Stimulated activated CD8-positive, alpha-beta memory T cell treated with anti-CD3 and anti-CD28 coated beads, Interleukin-4, amount 100 ng/mL, for 24 hours (primary cell): ENCODE measurements around the gene FAM20C.

Experiments
- DNase-seq: peaks from one replicate; pipeline ENCODE4 v3.0.0-alpha.2; 2020; ENCODE audit warnings: low read depth

The FAM20C gene

GRCh38 chr7:191981-192649, at the start of gene FAM20C:
Gene FAM20C, plus strand, starts transcription at chr7:192571. Its CDS starts 629 bp downstream, at chr7:193200.
- peak; percentile 25 for DNase-seq

DNA sequence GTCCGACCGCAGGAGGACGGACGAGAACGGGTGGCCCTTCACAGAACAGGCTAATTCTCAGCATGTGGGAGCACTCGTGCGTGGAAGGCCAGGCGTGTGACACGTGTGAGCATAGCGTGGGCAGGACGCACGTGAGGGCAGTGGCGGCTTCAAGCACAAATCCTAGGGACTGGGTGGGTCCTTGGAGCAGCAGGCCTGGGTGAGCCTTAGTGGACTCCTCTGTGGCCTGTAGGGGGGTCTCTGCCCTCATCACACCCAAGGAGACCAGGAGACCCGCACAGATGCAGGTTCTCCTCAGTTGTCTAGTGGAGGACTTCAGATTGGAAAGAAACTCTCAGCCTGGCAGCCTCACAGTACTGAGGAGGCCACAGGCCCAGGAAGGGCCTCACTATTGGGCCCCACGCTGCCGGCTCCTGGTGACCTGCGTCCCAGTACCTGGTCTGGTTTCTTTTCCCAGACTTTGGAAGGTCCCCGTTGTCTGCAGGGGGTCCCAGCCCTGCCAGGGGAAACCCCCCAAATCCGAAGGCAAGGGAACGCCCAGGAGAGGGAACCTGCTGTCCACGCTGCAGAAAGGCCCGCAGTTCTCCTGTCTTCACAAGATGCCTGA, 49.1 kb upstream of the FAM20C start:
- DNase-seq, result no peak

- no peak for DNase-seq
Observed at GRCh38 chr7:143811-144453, 48.4 kb upstream of the FAM20C start.

GRCh38 chr7:144454-144826, 47.9 kb upstream of the FAM20C start:
- no peak for DNase-seq

DNA sequence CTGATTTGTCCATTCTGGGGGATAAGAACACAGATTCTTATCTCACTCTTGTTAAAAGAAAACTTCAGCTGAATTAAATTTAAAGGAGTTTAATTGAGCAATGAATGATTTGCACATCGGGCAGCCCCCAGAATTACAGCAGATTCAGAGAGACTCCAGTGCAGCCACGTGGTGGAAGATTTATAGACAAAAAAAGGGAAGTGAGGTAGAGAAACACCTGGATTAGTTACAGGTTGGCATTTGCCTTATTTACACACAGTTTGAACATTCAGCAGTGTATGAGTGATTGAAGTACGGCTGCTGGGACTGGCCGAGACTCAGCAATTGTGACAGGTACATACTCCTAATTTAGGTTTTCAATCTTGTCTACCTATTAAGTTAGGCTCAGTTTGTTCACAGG, 46.5 kb upstream of the FAM20C start:
- DNase-seq, result no peak

DNA sequence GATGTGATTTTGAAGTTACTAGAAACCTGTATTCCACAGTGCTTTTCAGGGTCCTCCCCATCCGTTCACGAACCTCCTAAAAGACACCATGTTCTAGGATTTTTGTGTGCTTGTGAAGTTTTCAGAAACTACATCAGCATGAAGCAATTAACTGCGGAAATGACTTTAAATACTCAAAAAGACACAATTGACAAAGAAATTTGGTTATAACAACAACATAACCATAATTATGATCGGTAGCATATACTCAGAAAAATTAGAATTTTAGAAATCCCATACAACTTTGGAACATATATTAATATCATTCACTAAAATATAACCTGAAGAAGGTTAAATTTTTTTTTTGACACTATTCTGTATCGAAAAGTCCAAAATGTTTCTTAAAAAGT, 43.8 kb upstream of the FAM20C start:
- no peak for DNase-seq

DNA sequence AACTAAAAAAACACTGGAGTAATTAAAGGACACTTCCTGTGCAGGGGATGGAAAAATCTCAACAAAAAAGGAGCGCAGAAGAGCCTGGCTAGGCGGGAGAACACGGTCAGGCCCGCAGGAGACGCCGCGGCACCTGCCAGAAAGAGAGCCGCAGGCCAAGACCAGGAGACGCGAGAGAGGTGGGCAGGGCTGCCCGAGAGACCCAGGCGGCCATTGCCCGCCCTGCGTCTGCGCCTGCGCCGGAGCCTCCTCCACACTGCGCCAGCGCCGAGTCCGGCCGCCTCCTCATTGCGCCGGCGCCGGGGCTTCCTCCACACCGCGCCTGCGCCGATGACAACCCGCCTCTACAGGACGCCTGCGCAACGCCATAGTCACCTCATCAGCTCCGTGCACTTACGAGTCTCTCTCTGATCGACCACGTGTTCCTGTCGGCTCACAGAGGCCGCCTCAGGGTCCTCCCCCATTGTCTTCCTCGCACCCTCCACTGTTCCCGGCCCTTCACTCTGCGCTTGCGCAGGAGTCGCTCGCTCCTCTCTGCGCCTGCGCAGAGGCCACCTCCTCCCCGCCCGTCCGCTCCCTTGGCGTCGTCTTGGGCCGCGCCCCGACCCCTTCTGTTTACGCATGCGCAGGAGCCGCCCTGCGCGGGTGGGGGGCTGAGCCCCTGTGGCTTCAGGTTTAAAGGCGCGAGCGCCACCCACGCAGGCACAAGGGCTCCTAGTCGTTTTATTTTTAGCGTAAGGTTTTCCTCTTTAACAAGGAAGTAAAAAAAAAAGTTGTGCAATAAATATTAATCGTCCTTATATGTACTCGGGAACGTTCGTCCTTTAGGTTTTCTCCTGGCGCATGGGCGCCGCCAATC, 43.2 kb upstream of the FAM20C start:
- peak; percentile 95 for DNase-seq

- peak; percentile 11 for DNase-seq
Observed at GRCh38 chr7:149791-150636, 42.4 kb upstream of the FAM20C start.

GRCh38 chr7:150811-151221, 41.6 kb upstream of the FAM20C start:
- no peak for DNase-seq

- no peak for DNase-seq
Observed at GRCh38 chr7:151346-152050, 40.9 kb upstream of the FAM20C start.

DNA sequence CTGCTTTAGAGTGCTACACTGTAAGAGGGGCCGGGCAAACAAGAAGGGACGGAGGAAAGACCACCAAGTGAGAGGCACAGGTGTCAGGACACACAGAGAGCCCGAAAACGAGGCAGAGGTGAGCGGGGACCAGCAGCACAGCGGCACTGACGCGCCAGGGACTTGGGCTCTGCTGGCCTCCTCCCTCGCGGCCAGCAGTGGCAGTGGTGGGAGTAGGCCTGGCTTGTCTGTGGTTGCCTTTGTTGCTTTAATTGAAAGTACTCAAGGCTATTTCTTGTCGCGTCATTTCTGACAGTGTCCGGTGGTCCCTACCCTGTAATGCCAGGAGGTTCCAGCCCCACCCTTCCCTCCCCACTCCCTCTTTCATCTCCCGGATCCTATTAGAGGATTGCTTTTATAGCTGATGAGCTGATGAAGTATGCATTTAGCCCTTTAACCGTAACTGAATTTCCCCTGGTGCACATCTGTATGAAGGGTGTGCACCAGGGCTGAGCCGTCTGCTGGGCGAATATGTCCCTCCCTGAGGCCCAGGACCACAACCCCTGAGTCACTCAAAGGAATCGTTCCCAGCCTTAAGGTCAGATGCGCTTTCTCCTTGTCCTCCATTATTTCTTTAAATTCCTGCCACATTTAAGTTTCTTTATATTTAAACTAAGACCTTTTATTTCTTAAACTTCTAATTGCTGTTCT, 39.5 kb upstream of the FAM20C start:
- DNase-seq, result no peak

- no peak for DNase-seq
Observed at GRCh38 chr7:153604-154003, 38.8 kb upstream of the FAM20C start.

- DNase-seq, result no peak
Observed at GRCh38 chr7:154096-154799, 38.1 kb upstream of the FAM20C start.

GRCh38 chr7:155469-155900, 36.9 kb upstream of the FAM20C start:
- no peak for DNase-seq

DNA sequence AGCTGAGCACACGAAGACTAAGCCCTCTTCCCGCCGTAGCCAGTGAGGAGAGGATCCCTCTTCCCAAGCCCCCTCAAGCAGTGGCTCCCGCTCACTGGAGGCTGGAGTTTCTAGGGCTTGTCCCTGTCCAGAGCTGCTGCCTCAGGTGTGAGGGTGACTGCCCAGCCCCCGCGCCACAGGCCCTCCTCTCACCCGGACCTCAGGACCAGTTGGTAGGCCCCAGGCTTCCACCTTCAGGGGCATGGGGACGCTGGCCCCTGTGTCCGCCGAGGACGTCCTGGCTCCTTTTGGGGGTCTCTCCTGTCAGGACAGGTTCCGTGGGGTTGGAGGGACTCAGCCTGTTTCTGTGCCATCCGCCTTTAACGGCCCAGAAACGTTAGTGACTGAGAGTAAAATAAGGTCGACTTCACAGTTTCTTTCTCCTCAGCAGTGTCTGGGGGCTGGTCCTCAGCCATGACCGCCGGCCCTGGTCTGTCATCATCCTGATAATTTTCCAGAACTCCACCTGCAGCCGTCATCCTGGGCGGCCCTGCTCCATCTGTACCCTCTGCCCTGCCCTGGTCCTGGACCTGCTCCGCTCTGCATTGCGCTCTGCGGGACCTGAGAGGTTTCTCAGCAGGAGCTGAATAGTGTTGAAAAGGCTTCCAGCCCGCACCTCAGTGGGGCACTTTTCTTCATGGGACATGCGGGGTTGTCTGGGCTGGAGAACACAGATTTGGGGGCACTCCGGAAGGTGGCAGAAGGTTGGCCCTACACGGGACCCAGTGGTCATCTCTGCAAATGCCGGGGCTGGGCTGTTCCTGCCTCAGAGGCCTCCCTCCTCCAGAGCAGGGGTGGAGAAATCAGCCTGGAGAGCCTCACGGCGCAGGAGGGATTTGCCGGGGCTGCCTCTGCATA, 36.0 kb upstream of the FAM20C start:
- no peak for DNase-seq

GRCh38 chr7:157008-157310, 35.4 kb upstream of the FAM20C start:
- no peak for DNase-seq

- DNase-seq, result no peak
Observed at GRCh38 chr7:157771-158625, 34.4 kb upstream of the FAM20C start.

DNA sequence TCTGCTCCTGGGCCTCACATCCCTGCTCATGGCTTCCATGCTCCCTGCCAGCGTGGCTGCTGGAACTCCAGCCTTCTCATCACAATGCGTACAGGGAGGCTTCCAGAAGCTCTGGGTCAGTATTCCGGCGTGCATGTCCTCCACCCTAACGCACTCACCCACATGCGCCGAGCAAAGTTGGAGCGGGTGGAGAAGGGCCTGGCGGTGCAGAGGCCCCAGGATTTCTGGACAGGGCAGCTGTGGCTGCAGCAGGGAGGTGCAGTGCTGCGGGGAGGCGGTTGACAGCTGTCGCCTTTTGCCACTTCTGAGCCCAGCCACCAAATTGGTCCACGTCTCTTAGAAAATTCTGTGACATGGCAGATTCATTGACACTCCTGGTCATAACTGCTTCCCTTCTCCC, 33.6 kb upstream of the FAM20C start:
- no peak for DNase-seq
